GM23248 (cell line): ENCODE data around the gene GEMIN7.

Experiments
- EZH2 ChIP-seq: fragments of 200-600 bp; sonication (generic); IDR thresholded peaks from 2 replicates; pipeline ENCODE4 v1.6.1; 2018; ENCODE audit warnings: antibody characterized with exemption, mild to moderate bottlenecking; ENCODE audit not compliant: insufficient read depth, poor library complexity, severe bottlenecking
- EZH2phosphoT487 ChIP-seq: fragments of 200-600 bp; sonication (generic); IDR thresholded peaks from 2 replicates; pipeline ENCODE4 v1.6.1; 2018; ENCODE audit warnings: antibody characterized with exemption, moderate library complexity, mild to moderate bottlenecking, low read depth; ENCODE audit not compliant: insufficient read depth

DNA sequence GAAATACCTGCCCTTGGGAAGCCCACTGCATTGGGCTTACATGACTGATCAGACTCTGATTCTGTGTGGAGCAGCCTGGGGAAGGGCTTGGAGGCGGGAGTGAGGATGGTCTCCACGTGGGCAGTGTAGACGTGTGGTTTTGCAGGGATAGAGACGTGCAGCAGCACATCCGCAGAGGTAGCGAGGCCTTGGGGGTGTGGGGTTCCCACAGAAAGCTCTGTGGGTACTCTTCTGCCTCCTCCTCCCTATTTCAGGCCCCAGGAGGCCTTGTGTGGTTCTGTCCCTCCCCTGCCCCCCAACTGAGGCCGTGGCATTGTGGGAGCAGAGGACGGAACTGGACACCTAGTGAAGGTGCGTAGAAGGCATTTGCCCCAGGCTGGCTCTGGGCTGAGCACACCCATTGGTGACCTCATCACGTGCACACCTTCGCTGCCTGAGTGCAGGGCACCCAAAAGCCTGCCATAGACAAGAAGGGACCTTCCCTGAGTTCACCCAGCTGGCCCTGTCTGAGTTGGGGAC, 42.8 kb downstream of the GEMIN7 start:
- TF ChIP-seq EZH2phosphoT487 (no peak), EZH2 (no peak)
